NCI-H2196 (cell line): Measurements from ENCODE around the gene EXOC7.
"Not testable (repeated sequence)": the region's sequence is repeated elsewhere in the genome, so short reads cannot be mapped to it uniquely, and the experiment has no call there.

Experiments
- DNase-seq: peaks from one replicate; lab custom pipeline; 2025; ENCODE audit not compliant: unreplicated experiment; lab: John Stamatoyannopoulos, UW

EXOC7 gene

GRCh38 chr17:76076146-76076764, 27.3 kb downstream of the EXOC7 start:
- no peak for DNase-seq

- no peak for DNase-seq
These were observed 28.0 kb downstream of the EXOC7 start for GRCh38 chr17:76075364-76076145.

GRCh38 chr17:76074390-76075363, 28.9 kb downstream of the EXOC7 start, which contains the start of gene GALR2:
TSS of gene GALR2 (plus strand) at chr17:76074781. CDS start at chr17:76074884, 103 bp downstream.
- DNase-seq: no peak

GRCh38 chr17:76072148-76072858, 31.3 kb downstream of the EXOC7 start, which contains the start of gene SRP68:
TSS of gene SRP68 (minus strand) at chr17:76072517. CDS start at chr17:76072491, 26 bp downstream.
- peak; percentile 94 for DNase-seq

GRCh38 chr17:76071531-76072147, 31.9 kb downstream of the EXOC7 start:
- DNase-seq: no peak

- no peak for DNase-seq
These were observed 37.8 kb downstream of the EXOC7 start for GRCh38 chr17:76065775-76066174.

- no peak for DNase-seq
These were observed 39.6 kb downstream of the EXOC7 start for GRCh38 chr17:76063875-76064546.

GRCh38 chr17:76058264-76058663, 45.3 kb downstream of the EXOC7 start:
- not testable (repeated sequence) for DNase-seq

- DNase-seq: no peak
These were observed 46.7 kb downstream of the EXOC7 start for GRCh38 chr17:76056882-76057281.

GRCh38 chr17:76054112-76054476, 49.5 kb downstream of the EXOC7 start:
- DNase-seq: no peak

- no peak for DNase-seq
These were observed 50.1 kb downstream of the EXOC7 start for GRCh38 chr17:76053246-76054111.

- no peak for DNase-seq
These were observed 52.0 kb downstream of the EXOC7 start for GRCh38 chr17:76051561-76051960.

GRCh38 chr17:76050538-76051467, 52.8 kb downstream of the EXOC7 start:
- no peak for DNase-seq

GRCh38 chr17:76049836-76050537, 53.6 kb downstream of the EXOC7 start:
- DNase-seq: no peak

GRCh38 chr17:76049239-76049638, 54.3 kb downstream of the EXOC7 start:
- DNase-seq: no peak

- no peak for DNase-seq
These were observed 54.9 kb downstream of the EXOC7 start for GRCh38 chr17:76048711-76049110.

- no peak for DNase-seq
These were observed 55.5 kb downstream of the EXOC7 start for GRCh38 chr17:76048025-76048605.
